Fibroblast of pulmonary artery (primary cell): ENCODE measurements around the gene CIRBP.
"Not testable (repeated sequence)": the region's sequence is repeated elsewhere in the genome, so short reads cannot be mapped to it uniquely, and the experiment has no call there.

Experiments
- DNase-seq: peaks from one replicate; pipeline ENCODE4 v3.0.0-alpha.2; 2010; ENCODE audit warnings: low read depth
- H3K4me3 ChIP-seq: replicated peaks from 2 replicates; pipeline ENCODE4 v1.5.1; 2011; ENCODE audit warnings: low read depth, mild to moderate bottlenecking, control low read depth, low read length, moderate library complexity
- TF ChIP-seq, protein P1 (sequence below): IDR thresholded peaks from 2 replicates; pipeline ENCODE4 v1.5.1; 2011; ENCODE audit warnings: mild to moderate bottlenecking, control low read depth, low read length, inconsistent platforms; ENCODE audit errors: missing control alignments

The CIRBP gene

DNA sequence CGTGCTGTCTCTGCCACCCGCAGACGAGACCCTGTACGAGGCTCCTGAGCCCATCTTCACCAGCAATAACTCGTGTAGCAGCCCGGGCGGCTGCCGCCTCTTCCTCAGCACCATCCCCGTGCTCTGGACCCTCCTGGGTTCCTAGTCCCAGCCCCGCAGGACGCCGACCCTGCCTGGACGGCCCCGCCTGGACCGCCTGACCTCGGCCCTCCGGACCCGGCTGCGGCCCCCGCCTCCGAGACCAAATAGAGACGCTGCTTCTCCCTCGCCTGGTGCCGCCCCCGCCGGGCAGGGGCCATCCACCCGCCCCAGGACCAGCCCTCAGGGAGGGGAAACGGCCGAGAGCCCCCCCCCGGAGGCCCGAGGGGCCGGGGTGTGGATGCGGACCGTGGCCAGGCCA is 30.7 kb downstream of the CIRBP start:
- TF ChIP-seq, protein P1, sequence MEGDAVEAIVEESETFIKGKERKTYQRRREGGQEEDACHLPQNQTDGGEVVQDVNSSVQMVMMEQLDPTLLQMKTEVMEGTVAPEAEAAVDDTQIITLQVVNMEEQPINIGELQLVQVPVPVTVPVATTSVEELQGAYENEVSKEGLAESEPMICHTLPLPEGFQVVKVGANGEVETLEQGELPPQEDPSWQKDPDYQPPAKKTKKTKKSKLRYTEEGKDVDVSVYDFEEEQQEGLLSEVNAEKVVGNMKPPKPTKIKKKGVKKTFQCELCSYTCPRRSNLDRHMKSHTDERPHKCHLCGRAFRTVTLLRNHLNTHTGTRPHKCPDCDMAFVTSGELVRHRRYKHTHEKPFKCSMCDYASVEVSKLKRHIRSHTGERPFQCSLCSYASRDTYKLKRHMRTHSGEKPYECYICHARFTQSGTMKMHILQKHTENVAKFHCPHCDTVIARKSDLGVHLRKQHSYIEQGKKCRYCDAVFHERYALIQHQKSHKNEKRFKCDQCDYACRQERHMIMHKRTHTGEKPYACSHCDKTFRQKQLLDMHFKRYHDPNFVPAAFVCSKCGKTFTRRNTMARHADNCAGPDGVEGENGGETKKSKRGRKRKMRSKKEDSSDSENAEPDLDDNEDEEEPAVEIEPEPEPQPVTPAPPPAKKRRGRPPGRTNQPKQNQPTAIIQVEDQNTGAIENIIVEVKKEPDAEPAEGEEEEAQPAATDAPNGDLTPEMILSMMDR, result no peak
- H3K4me3 ChIP-seq, result no peak overlapping the region
- no peak for DNase-seq

DNA sequence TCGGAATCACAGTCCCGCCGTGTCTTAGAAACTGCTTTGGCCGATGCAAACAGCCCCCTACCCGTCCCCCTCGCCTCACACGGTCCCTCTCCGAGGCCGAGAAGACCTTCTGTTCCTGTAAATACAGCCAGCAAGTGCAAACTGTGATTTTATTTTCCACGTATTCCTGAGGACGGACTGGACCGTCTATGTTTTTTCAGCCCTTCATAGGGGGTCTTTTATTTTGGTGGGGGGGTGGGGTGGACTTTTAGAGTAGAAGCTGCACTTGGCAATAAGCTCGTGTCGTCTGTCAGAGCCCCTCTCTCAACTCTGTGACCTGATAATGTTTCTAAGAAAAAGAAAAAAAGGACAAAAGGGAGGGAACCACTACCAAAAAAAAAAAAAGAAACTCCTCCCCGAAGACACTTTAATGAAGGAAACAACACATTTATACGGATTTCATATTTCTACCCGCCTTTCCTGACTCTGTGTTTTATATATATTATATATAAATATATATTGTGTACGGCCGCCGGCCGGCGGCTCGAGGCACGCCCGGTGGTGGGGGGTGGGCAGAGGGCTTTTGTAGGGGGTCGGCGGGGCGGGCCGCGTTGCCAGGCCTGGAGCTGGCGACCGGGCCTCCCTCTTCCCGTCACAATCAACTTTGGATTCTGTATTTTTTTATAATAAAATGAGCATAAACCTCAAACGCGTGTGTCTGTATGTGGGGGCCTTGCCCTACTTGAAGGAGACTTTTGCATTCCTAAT is 31.8 kb downstream of the CIRBP start:
- DNase-seq, result no peak
- TF ChIP-seq, protein P1, result no peak
- no peak overlapping the region for H3K4me3 ChIP-seq

GRCh38 chr19:1302533-1303239 is 33.6 kb downstream of the CIRBP start:
- no peak overlapping the region for H3K4me3 ChIP-seq
- DNase-seq, result no peak
- TF ChIP-seq, protein P1, result no peak

DNA sequence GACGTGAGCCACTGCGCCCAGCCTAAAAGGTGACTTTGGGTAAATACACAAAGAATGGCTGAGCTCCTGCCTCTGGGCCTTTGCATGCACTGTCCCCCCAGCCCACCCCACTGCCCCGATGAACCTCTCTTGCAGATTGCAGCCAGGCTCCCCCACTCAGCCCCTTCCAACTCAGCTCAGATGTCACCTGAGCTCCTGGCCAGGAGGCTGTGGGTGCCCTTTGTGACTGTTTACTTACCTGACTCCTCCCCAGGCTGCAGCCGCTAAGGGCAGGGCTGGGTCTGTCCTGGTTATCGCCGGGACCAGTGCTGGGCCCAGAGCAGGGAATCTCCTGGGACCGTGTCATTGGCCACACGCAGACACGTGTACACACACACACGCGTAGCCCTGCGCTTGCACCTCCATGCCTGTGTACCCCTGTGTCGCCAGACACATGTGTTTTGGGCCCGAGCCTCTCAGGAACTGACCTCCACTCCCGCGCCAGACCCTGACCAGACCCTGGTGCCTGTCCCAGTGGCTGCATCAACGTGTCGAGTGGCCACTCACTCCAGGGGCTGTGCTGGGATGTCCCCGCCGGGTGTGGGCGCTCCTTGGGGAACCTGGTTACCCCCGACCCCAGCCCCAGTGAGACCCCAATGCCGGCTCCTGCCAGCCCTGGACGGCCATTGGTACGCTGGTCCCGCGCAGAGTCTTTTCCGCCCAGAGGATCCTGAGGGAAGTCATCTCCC is 35.2 kb downstream of the CIRBP start:
- TF ChIP-seq, protein P1, result no peak
- DNase-seq, result no peak
- no peak overlapping the region for H3K4me3 ChIP-seq

GRCh38 chr19:1305354-1305753 is 36.2 kb downstream of the CIRBP start:
- not testable (repeated sequence) for DNase-seq

GRCh38 chr19:1307320-1307719 is 38.2 kb downstream of the CIRBP start:
- no peak overlapping the region for H3K4me3 ChIP-seq
- TF ChIP-seq, protein P1, result no peak
- no peak for DNase-seq

More at GRCh38 chr19:1305354-1305753, 36.2 kb downstream of the CIRBP start:
- not testable (repeated sequence) for H3K4me3 ChIP-seq

GRCh38 chr19:1307755-1308303 is 38.7 kb downstream of the CIRBP start:
- DNase-seq, result no peak
- H3K4me3 ChIP-seq, result no peak overlapping the region
- TF ChIP-seq, protein P1, result no peak
